Stomach (tissue), 8 donors: Measurements from ENCODE around the gene KRABD2.
A peak's percentile ranks its signal among the peaks of the same experiment; 100 is the strongest.
"Not testable (repeated sequence)": the region's sequence is repeated elsewhere in the genome, so short reads cannot be mapped to it uniquely, and the experiment has no call there.

Experiments used
- DNase-seq, 2 donors: peaks; one replicate each; pipeline versions ENCODE4 v3.0.0 to v3.0.0-alpha.2; 2013 to 2019
- H3K27ac ChIP-seq, 5 donors: fragments of 200-600 bp in 4 of 5; sonication (generic) in 4 of 5; one replicate each; pipeline ENCODE4 v1.5.1; 2013 to 2019; ENCODE audit warnings: mild to moderate bottlenecking in 1 of 5, moderate library complexity in 1 of 5
- H3K27me3 ChIP-seq, 3 donors: fragments of 200-600 bp; sonication (generic); one replicate each; pipeline ENCODE4 v1.5.1; 2017 to 2019; ENCODE audit warnings: mixed run types in 1 of 3
- H3K36me3 ChIP-seq, 4 donors: fragments of 200-600 bp; sonication (generic); 1 replicate in 3 of 4; 2 replicates in 1 of 4; pipeline ENCODE4 v1.5.1; 2016 to 2019
- H3K4me1 ChIP-seq, 4 donors: fragments of 200-600 bp; sonication (generic); one replicate each; pipeline ENCODE4 v1.5.1; 2016 to 2019
- H3K4me3 ChIP-seq, 4 donors: fragments of 200-600 bp; sonication (generic) in 3 of 4; one replicate each; pipeline ENCODE4 v1.5.1; 2016 to 2019; ENCODE audit warnings: mild to moderate bottlenecking in 1 of 4
- H3K9me3 ChIP-seq, 4 donors: fragments of 200-600 bp; sonication (generic); one replicate each; pipeline ENCODE4 v1.5.1; 2016 to 2019
- EP300 ChIP-seq: sonication (generic); formaldehyde crosslinking; IDR thresholded peaks from one replicate; pipeline ENCODE4 v1.6.1; 2017; ENCODE audit warnings: antibody characterized with exemption
- POLR2A ChIP-seq, 4 donors: fragments of 450-650 bp; IDR thresholded peaks; one replicate each; pipeline ENCODE4 v1.6.1; 2016; ENCODE audit warnings: antibody characterized with exemption in 4 of 4, control low read depth in 2 of 4, mild to moderate bottlenecking in 1 of 4, moderate library complexity in 1 of 4
- POLR2AphosphoS5 ChIP-seq, 3 donors: sonication (generic); formaldehyde crosslinking; IDR thresholded peaks; one replicate each; pipeline ENCODE4 v1.6.1; 2016; ENCODE audit warnings: antibody characterized with exemption in 3 of 3
- WGBS, 5 donors: extraction: QIAGEN DNeasy Blood & Tissue Kit in 3 of 5; methylation state at CpG; one replicate each; pipeline versions ENCODE4 v1.1.5 to v1.1.7; 2013 to 2018; 5-methylcytosine and 5-hydroxymethylcytosine counted together
- intact Hi-C: fragments of 100-400 bp; cut with DNase I; formaldehyde crosslinking; loops from one replicate; pipeline ENCODE4 v1.15.1; 2023; ENCODE audit warnings: low total_unique reads
- TF ChIP-seq, protein P1 (sequence below), 7 experiments: fragments of 450-650 bp in 4 of 7; fragments of 200-600 bp in 3 of 7; sonication (generic) in 3 of 7; IDR thresholded peaks; one replicate each; pipeline ENCODE4 v1.5.1; 2016 to 2019; ENCODE audit warnings: antibody characterized with exemption in 7 of 7, control low read depth in 2 of 7, mild to moderate bottlenecking in 1 of 7
- donor health status: healthy with polysubstance abuse.
- donor health status: Bipolar disorder and iron deficiency.
- donor health status: healthy.

Gene KRABD2

DNA sequence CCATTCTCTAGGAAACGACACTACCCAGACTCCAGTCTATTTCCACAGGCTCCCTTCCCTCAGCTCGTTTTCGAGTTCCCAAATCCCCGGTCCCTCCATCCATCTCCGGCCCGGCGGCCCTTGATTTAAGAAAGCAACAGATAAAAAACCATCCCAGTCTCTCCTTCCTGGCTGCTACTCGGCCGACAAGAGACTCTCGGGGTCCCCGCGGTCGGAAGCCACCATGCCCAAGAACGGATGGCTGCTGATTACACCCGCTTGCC, 6.3 kb upstream of the KRABD2 start:
- Histone ChIP-seq H3K27me3 (no peaks in the 10 kb centered on the region), H3K4me3 (peak overlapping the region; percentile 74 to 85 (median 82)), H3K36me3 (peaks cover 36 to 42% (median 41%) of the 10 kb centered on the region in 4 donors), H3K4me1 (peaks cover 23 to 61% (median 45%) of the 10 kb centered on the region in 4 donors), H3K9me3 (no peaks in the 10 kb centered on the region), H3K27ac (peak overlapping the region; percentile 52 to 95 (median 92))
- intact Hi-C loops = no loop called here
- 1 to 2% (median 2%) methylated on average over 15 of the region's 15 CpGs for WGBS, 5 donors
- DNase-seq = no peak
- no peak for TF ChIP-seq POLR2AphosphoS5 (IDR thresholded peaks at IDR 0.05)
- no peak for TF ChIP-seq EP300
- TF ChIP-seq POLR2A (IDR thresholded peaks at IDR 0.05) = no peak
- TF ChIP-seq, protein P1, sequence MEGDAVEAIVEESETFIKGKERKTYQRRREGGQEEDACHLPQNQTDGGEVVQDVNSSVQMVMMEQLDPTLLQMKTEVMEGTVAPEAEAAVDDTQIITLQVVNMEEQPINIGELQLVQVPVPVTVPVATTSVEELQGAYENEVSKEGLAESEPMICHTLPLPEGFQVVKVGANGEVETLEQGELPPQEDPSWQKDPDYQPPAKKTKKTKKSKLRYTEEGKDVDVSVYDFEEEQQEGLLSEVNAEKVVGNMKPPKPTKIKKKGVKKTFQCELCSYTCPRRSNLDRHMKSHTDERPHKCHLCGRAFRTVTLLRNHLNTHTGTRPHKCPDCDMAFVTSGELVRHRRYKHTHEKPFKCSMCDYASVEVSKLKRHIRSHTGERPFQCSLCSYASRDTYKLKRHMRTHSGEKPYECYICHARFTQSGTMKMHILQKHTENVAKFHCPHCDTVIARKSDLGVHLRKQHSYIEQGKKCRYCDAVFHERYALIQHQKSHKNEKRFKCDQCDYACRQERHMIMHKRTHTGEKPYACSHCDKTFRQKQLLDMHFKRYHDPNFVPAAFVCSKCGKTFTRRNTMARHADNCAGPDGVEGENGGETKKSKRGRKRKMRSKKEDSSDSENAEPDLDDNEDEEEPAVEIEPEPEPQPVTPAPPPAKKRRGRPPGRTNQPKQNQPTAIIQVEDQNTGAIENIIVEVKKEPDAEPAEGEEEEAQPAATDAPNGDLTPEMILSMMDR (IDR thresholded peaks at IDR 0.05) = no peak

- H3K9me3 ChIP-seq = no peaks in the 10 kb centered on the region
- H3K4me1 ChIP-seq = peaks cover 23 to 66% (median 46%) of the 10 kb centered on the region in 4 donors
- H3K36me3 ChIP-seq = peaks cover 42 to 48% (median 47%) of the 10 kb centered on the region in 4 donors
- 8 to 13% (median 10%) methylated on average over 27 of the region's 27 CpGs for WGBS, 5 donors
- DNase-seq = no peak
- no peaks in the 10 kb centered on the region for H3K27me3 ChIP-seq
- intact Hi-C loops = no loop called here
- H3K27ac ChIP-seq = peak overlapping the region; percentile 52 to 95 (median 92)
- H3K4me3 ChIP-seq = peak overlapping the region; percentile 74 to 85 (median 82)
- no peak for TF ChIP-seq POLR2A (IDR thresholded peaks at IDR 0.05)
- no peak for TF ChIP-seq EP300
- TF ChIP-seq, protein P1 (IDR thresholded peaks at IDR 0.05) = no peak
- TF ChIP-seq POLR2AphosphoS5 (IDR thresholded peaks at IDR 0.05) = no peak
These were observed 5.8 kb upstream of the KRABD2 start for GRCh38 chr17:8382052-8382879.

DNA sequence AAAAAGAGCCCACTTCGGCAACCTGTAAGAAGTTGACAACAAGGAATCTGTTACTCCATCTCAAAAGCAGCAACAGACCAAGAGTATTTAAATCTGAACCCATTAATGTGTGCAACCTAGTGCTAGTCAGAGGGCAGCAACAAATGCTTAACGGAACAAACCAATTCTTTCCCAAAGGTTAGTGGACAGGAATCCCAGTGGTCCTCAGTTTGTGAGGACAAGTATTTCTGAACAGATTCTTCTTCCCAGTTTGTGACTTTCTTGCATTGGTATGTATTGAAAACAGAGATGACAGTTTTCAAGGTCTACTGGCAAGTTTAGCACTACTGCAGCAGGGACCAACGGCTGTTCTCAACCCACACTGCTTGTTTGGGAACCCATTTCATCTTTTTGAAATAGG, 3.5 kb upstream of the KRABD2 start:
- TF ChIP-seq, protein P1 (IDR thresholded peaks at IDR 0.05) = no peak
- TF ChIP-seq POLR2A (IDR thresholded peaks at IDR 0.05) = no peak
- TF ChIP-seq POLR2AphosphoS5 (IDR thresholded peaks at IDR 0.05) = no peak
- no peak for TF ChIP-seq EP300
- peaks cover 46 to 54% (median 51%) of the 10 kb centered on the region in 4 donors for H3K36me3 ChIP-seq
- no peak overlapping the region for H3K27ac ChIP-seq
- H3K4me3 ChIP-seq = peak overlapping the region in 2 of 4 donors; percentile 79 to 84
- WGBS, 5 donors = 25 to 44% (median 33%) methylated on average over 3 of the region's 3 CpGs
- H3K9me3 ChIP-seq = no peaks in the 10 kb centered on the region
- no peaks in the 10 kb centered on the region for H3K27me3 ChIP-seq
- no peak for DNase-seq
- peaks cover 39 to 80% (median 64%) of the 10 kb centered on the region in 4 donors for H3K4me1 ChIP-seq
- intact Hi-C loops = no loop called here

- H3K4me3 ChIP-seq, H3K27me3 ChIP-seq, intact Hi-C loops, DNase-seq, H3K9me3 ChIP-seq: not testable (repeated sequence)
- Histone ChIP-seq H3K36me3 (peaks cover 46 to 54% (median 51%) of the 10 kb centered on the region in 4 donors), H3K27ac (peak overlapping the region in 1 of 5 donors; percentile 89), H3K4me1 (peaks cover 40 to 72% (median 58%) of the 10 kb centered on the region in 4 donors)
- 65 to 79% (median 74%) methylated on average over 8 of the region's 8 CpGs for WGBS, 5 donors
These were observed 1.6 kb upstream of the KRABD2 start for GRCh38 chr17:8378117-8378516.

DNA sequence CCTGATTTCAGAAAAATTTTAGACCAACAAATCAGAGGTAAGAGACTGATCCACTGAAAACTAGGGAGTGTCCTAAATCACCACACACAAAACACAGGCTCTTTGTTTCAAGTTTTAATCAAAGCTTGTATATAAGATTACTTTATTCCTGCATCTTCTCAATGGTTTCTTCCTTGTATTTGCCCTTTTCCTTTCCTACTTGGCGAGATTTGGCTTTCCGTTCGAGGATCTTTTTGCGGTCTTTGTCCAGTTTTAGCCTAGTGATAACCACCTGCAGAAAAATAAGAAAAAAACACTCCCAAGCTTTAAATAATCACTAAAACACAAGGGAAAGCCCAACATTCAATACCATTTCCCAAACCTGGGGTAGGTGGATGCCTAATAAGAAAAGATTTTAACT, 918 bp upstream of the KRABD2 start:
- peaks cover 40 to 72% (median 58%) of the 10 kb centered on the region in 4 donors for H3K4me1 ChIP-seq
- H3K4me3 ChIP-seq = no peak overlapping the region
- TF ChIP-seq POLR2AphosphoS5 (IDR thresholded peaks at IDR 0.05) (no peak), POLR2A (IDR thresholded peaks at IDR 0.05) (no peak), EP300 (no peak)
- TF ChIP-seq, protein P1 (IDR thresholded peaks at IDR 0.05) = no peak
- WGBS, 5 donors = 52 to 81% (median 62%) methylated on average over 4 of the region's 4 CpGs
- no peaks in the 10 kb centered on the region for H3K9me3 ChIP-seq
- no peak for DNase-seq
- H3K36me3 ChIP-seq = peaks cover 46 to 54% (median 51%) of the 10 kb centered on the region in 4 donors
- intact Hi-C loops = no loop called here
- H3K27me3 ChIP-seq = no peaks in the 10 kb centered on the region
- peak overlapping the region in 4 of 5 donors; percentile 83 to 90 (median 89) for H3K27ac ChIP-seq
